Activated CD4-positive, alpha-beta memory T cell treated with anti-CD3 and anti-CD28 coated beads, Interleukin-2, amount 10 ng/mL, durations not matched to agents 7 days and 5 days (primary cell): ENCODE measurements around the gene CFAP20DC. TPM values are rescaled to one million over a fixed set of nuclear protein-coding genes. Genes with fewer than 3 reads are reported as not detected.
"Not testable (repeated sequence)": the region's sequence is repeated elsewhere in the genome, so short reads cannot be mapped to it uniquely, and the experiment has no call there.

ENCODE experiments used
- CTCF ChIA-PET: fragments of 350-600 bp; sonication (Branson Sonifier 250); formaldehyde crosslinking; loops from one replicate; lab custom pipeline; 2021; ENCODE audit warnings: antibody characterized with exemption, inconsistent platforms; lab: Charles Lee
- POLR2A ChIA-PET: fragments of 350-600 bp; sonication (Branson Sonifier 250); formaldehyde crosslinking; loops from one replicate; lab custom pipeline; 2021; ENCODE audit warnings: antibody characterized with exemption; lab: Charles Lee
- DNase-seq: peaks from one replicate; pipeline ENCODE4 v3.0.0-alpha.2; 2020
- H3K27ac Mint-ChIP-seq: one replicate; pipeline ENCODE4 v1.8.0; 2021; ENCODE audit warnings: mild to moderate bottlenecking, mixed read lengths
- H3K27me3 Mint-ChIP-seq: one replicate; pipeline ENCODE4 v1.8.0; 2021; ENCODE audit warnings: mixed read lengths
- H3K36me3 Mint-ChIP-seq: one replicate; pipeline ENCODE4 v1.8.0; 2021; ENCODE audit warnings: low read depth, mixed read lengths
- H3K4me1 Mint-ChIP-seq: one replicate; pipeline ENCODE4 v1.8.0; 2021; ENCODE audit warnings: mixed read lengths
- H3K4me3 Mint-ChIP-seq: one replicate; pipeline ENCODE4 v1.8.0; 2021; ENCODE audit warnings: mild to moderate bottlenecking, mixed read lengths
- H3K9me3 Mint-ChIP-seq: one replicate; pipeline ENCODE4 v1.8.0; 2021; ENCODE audit warnings: mixed read lengths
- total RNA-seq, 2 experiments: library from RNA; stranded (reverse); gene quantifications; one replicate each; pipeline ENCODE4 v1.2.3, GENCODE V29; 2021

CFAP20DC gene
- total RNA-seq, 2 experiments from 2014 or later: 1.4 to 2.2 TPM

- Mint-ChIP-seq H3K27me3 (peaks cover 7% of the 10 kb centered on the region), H3K36me3 (no peaks in the 10 kb centered on the region), H3K4me3 (no peak overlapping the region), H3K27ac (no peak overlapping the region), H3K9me3 (no peaks in the 10 kb centered on the region), H3K4me1 (no peaks in the 10 kb centered on the region)
- no peak for DNase-seq
- CTCF ChIA-PET: no interaction called here
- POLR2A ChIA-PET: no interaction called here
Observed at GRCh38 chr3:58988041-58988440, 61.8 kb downstream of the CFAP20DC start.

- peaks cover 7% of the 10 kb centered on the region for H3K27me3 Mint-ChIP-seq
- ChIA-PET CTCF (interaction anchor here (1.5 kb wide), 1 partner anchor 66 kb away, joined by 4 read pairs; no protein-coding TSS in a partner anchor), POLR2A (no interaction called here)
- H3K9me3 Mint-ChIP-seq: no peaks in the 10 kb centered on the region
- no peaks in the 10 kb centered on the region for H3K4me1 Mint-ChIP-seq
- H3K4me3 Mint-ChIP-seq: no peak overlapping the region
- H3K27ac Mint-ChIP-seq: no peak overlapping the region
- no peaks in the 10 kb centered on the region for H3K36me3 Mint-ChIP-seq
- no peak for DNase-seq
Observed at GRCh38 chr3:58986654-58987053, 63.2 kb downstream of the CFAP20DC start.

- no peak for DNase-seq
- H3K4me3 Mint-ChIP-seq: no peak overlapping the region
- no peaks in the 10 kb centered on the region for H3K9me3 Mint-ChIP-seq
- POLR2A ChIA-PET: no interaction called here
- H3K4me1 Mint-ChIP-seq: no peaks in the 10 kb centered on the region
- H3K27ac Mint-ChIP-seq: no peak overlapping the region
- peaks cover 2% of the 10 kb centered on the region for H3K27me3 Mint-ChIP-seq
- H3K36me3 Mint-ChIP-seq: no peaks in the 10 kb centered on the region
- CTCF ChIA-PET: no interaction called here
Observed at GRCh38 chr3:58979840-58980239, 70.0 kb downstream of the CFAP20DC start.

GRCh38 chr3:58973796-58974195 lies 76.0 kb downstream of the CFAP20DC start:
- Mint-ChIP-seq H3K9me3 (no peaks in the 10 kb centered on the region), H3K27me3 (no peaks in the 10 kb centered on the region), H3K4me3 (no peak overlapping the region), H3K4me1 (no peaks in the 10 kb centered on the region), H3K36me3 (no peaks in the 10 kb centered on the region), H3K27ac (no peak overlapping the region)
- ChIA-PET CTCF (no interaction called here), POLR2A (no interaction called here)
- no peak for DNase-seq

- H3K27me3 Mint-ChIP-seq, H3K36me3 Mint-ChIP-seq, H3K9me3 Mint-ChIP-seq, CTCF ChIA-PET, H3K27ac Mint-ChIP-seq, DNase-seq, H3K4me1 Mint-ChIP-seq, H3K4me3 Mint-ChIP-seq, POLR2A ChIA-PET: not testable (repeated sequence)
Observed at GRCh38 chr3:58967866-58968265, 82.0 kb downstream of the CFAP20DC start.

- Mint-ChIP-seq H3K27ac (no peak overlapping the region), H3K9me3 (no peaks in the 10 kb centered on the region), H3K4me1 (no peaks in the 10 kb centered on the region), H3K36me3 (no peaks in the 10 kb centered on the region), H3K4me3 (no peak overlapping the region), H3K27me3 (no peaks in the 10 kb centered on the region)
- ChIA-PET CTCF (no interaction called here), POLR2A (no interaction called here)
- DNase-seq: no peak
Observed at GRCh38 chr3:58965865-58966264, 84.0 kb downstream of the CFAP20DC start.

- Mint-ChIP-seq H3K36me3 (no peaks in the 10 kb centered on the region), H3K27me3 (no peaks in the 10 kb centered on the region), H3K27ac (no peak overlapping the region), H3K4me3 (no peak overlapping the region), H3K4me1 (no peaks in the 10 kb centered on the region), H3K9me3 (no peaks in the 10 kb centered on the region)
- CTCF ChIA-PET: no interaction called here
- POLR2A ChIA-PET: no interaction called here
- no peak for DNase-seq
Observed at GRCh38 chr3:58963928-58964503, 85.8 kb downstream of the CFAP20DC start.

GRCh38 chr3:58962816-58963215 lies 87.0 kb downstream of the CFAP20DC start:
- ChIA-PET CTCF (no interaction called here), POLR2A (no interaction called here)

GRCh38 chr3:58962040-58962651 lies 87.7 kb downstream of the CFAP20DC start:
- H3K27ac Mint-ChIP-seq: no peak overlapping the region

More at GRCh38 chr3:58962816-58963215, 87.0 kb downstream of the CFAP20DC start:
- H3K4me1 Mint-ChIP-seq: no peaks in the 10 kb centered on the region
- H3K36me3 Mint-ChIP-seq: no peaks in the 10 kb centered on the region
- H3K27me3 Mint-ChIP-seq: no peaks in the 10 kb centered on the region
- DNase-seq: no peak
- no peaks in the 10 kb centered on the region for H3K9me3 Mint-ChIP-seq
- H3K4me3 Mint-ChIP-seq: no peak overlapping the region
- no peak overlapping the region for H3K27ac Mint-ChIP-seq

GRCh38 chr3:58955308-58955707 lies 94.5 kb downstream of the CFAP20DC start:
- ChIA-PET CTCF (no interaction called here), POLR2A (no interaction called here)
- Mint-ChIP-seq H3K4me3 (no peak overlapping the region), H3K27ac (no peak overlapping the region), H3K27me3 (no peaks in the 10 kb centered on the region), H3K36me3 (no peaks in the 10 kb centered on the region), H3K9me3 (peaks cover 3% of the 10 kb centered on the region), H3K4me1 (no peaks in the 10 kb centered on the region)
- no peak for DNase-seq

More at GRCh38 chr3:58962040-58962651, 87.7 kb downstream of the CFAP20DC start:
- CTCF ChIA-PET: no interaction called here
- H3K36me3 Mint-ChIP-seq: no peaks in the 10 kb centered on the region
- no peaks in the 10 kb centered on the region for H3K9me3 Mint-ChIP-seq
- no peak overlapping the region for H3K4me3 Mint-ChIP-seq
- DNase-seq: no peak
- POLR2A ChIA-PET: no interaction called here
- H3K27me3 Mint-ChIP-seq: no peaks in the 10 kb centered on the region
- H3K4me1 Mint-ChIP-seq: no peaks in the 10 kb centered on the region

- no peak overlapping the region for H3K27ac Mint-ChIP-seq
- ChIA-PET POLR2A (no interaction called here), CTCF (no interaction called here)
- H3K9me3 Mint-ChIP-seq: peaks cover 3% of the 10 kb centered on the region
- no peaks in the 10 kb centered on the region for H3K36me3 Mint-ChIP-seq
- no peak for DNase-seq
- no peaks in the 10 kb centered on the region for H3K27me3 Mint-ChIP-seq
- no peak overlapping the region for H3K4me3 Mint-ChIP-seq
- no peaks in the 10 kb centered on the region for H3K4me1 Mint-ChIP-seq
Observed at GRCh38 chr3:58953288-58953687, 96.5 kb downstream of the CFAP20DC start.

- ChIA-PET POLR2A (no interaction called here), CTCF (no interaction called here)
- DNase-seq: no peak
- peaks cover 3% of the 10 kb centered on the region for H3K9me3 Mint-ChIP-seq
- no peaks in the 10 kb centered on the region for H3K36me3 Mint-ChIP-seq
- H3K4me1 Mint-ChIP-seq: no peaks in the 10 kb centered on the region
- no peaks in the 10 kb centered on the region for H3K27me3 Mint-ChIP-seq
- H3K27ac Mint-ChIP-seq: no peak overlapping the region
- no peak overlapping the region for H3K4me3 Mint-ChIP-seq
Observed at GRCh38 chr3:58952128-58952917, 97.5 kb downstream of the CFAP20DC start.

- Mint-ChIP-seq H3K27me3 (no peaks in the 10 kb centered on the region), H3K4me1 (no peaks in the 10 kb centered on the region), H3K27ac (no peak overlapping the region), H3K9me3 (no peaks in the 10 kb centered on the region), H3K4me3 (no peak overlapping the region), H3K36me3 (no peaks in the 10 kb centered on the region)
- ChIA-PET POLR2A (no interaction called here), CTCF (no interaction called here)
- DNase-seq: no peak
Observed at GRCh38 chr3:58948018-58948417, 101.8 kb downstream of the CFAP20DC start.
